A549 treated with AZD9567 at 1 μM for 4 hours (cell line): ENCODE measurements around the gene SLC22A2. TPM values are rescaled to one million over a fixed set of nuclear protein-coding genes. Genes with fewer than 3 reads are reported as not detected.

Experiments used
- total RNA-seq: library from RNA; stranded (reverse); fragments of 200-300 nt; extraction: Qiagen RNA extraction; gene quantifications from 5 replicates; pipeline ENCODE4 v1.2.3, GENCODE V29; 2022; ENCODE audit not compliant: insufficient read depth

The SLC22A2 gene
- 0.14 TPM in 1 of 5 replicates, not detected in the others for total RNA-seq

DNA sequence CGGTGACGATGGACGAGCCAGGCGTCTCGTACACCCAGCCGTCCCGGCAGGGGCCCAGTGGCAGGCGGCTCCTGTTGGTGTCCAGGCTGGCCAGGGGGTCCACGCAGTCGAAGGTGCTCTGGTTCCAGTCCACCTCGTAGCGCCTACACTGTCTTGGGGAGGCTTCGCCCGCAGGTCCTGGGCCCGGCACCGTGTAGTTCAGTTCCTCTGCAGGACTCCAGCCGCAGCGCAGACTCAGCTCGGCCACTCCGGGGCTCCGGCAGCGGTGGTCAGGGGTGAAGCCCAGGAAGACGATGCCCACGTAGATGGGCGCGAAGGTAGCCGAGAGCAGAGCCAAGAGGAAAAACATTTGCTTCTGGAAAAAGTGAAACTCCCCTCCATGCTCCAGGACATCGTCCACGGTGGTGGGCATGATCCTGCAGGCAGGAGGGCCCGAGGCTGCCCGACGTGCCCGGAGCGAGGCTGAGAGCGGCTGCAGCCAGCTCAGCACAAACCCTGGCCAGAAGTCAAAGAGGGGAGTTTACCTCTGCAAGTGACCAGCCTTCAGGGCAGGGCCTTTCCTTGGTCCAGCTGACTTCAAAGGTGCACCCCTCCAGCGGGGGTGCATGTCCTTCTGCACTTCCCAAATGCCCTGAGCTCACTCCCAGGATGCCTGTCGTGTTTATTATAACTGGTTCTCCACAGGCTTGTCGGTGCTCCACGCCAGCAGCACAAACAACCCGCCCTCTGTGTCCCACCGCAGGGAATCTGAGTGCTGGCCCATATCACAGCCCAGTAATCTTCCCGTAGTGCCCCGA lies at the start of gene SLC22A2:
Gene SLC22A2 (minus strand): TSS at position 476 of the 797 bp plus-strand sequence. CDS start 64 bp downstream, at position 412.

Other genes starting within 250 kb of the SLC22A2 start
- gene SLC22A1, start 137.0 kb downstream of the SLC22A2 start, total RNA-seq, result 1.7 to 2.0 TPM (median 1.9 TPM) in 4 of 5 replicates, not detected in the other
- gene SLC22A3, start 89.6 kb upstream of the SLC22A2 start, total RNA-seq, result 39.5 to 49.2 TPM (median 43.0 TPM) in 5 replicates